Measurements from ENCODE around the gene MOK.

GRCh38 chr14:102346645-102347044 lies 41.7 kb upstream of the MOK start:
- TF ChIP-seq CTCF (conservative IDR thresholded peaks at IDR 0.05 in 1 of 2, IDR thresholded peaks at IDR 0.05 in 1 of 2; ENCODE audit: low read depth in 1 of 2, low read length in 2 of 2) (no peak), EZH2 (IDR thresholded peaks at IDR 0.05; ENCODE audit: low read length, missing control alignments) (no peak)
